Measurements from ENCODE around the gene NNT. TPM values are rescaled to one million over a fixed set of nuclear protein-coding genes. Genes with fewer than 3 reads are reported as not detected.
A peak's percentile ranks its signal among the peaks of the same experiment; 100 is the strongest.

The NNT gene
- polyA plus RNA-seq, 3 donors: 17.1 to 47.2 (median 41.2) TPM

- no peak overlapping the region for H3K9ac ChIP-seq (ENCODE audit: insufficient read depth, low read length, poor library complexity, severe bottlenecking)
- peak overlapping the region in 1 of 2 donors; percentile 9 for H3K27ac ChIP-seq (ENCODE audit: low read depth in 1 of 2, low read length in 2 of 2)
- no peaks in the 10 kb centered on the region for H4K20me1 ChIP-seq (ENCODE audit: insufficient read depth, low read length)
- intact Hi-C loops (cut with micrococcal nuclease): no loop called here
- 100% methylated on average over 1 of the region's 1 CpG for WGBS (ENCODE audit: insufficient coverage)
- no peak for TF ChIP-seq CTCF (IDR thresholded peaks at IDR 0.05)
- H3K9me3 Mint-ChIP-seq: no peaks in the 10 kb centered on the region
- H3K4me2 ChIP-seq (replicated peaks; ENCODE audit: extremely low read depth, low read length, poor library complexity, severe bottlenecking): no peak overlapping the region
- no peaks in the 10 kb centered on the region for H3K9me3 ChIP-seq (replicated peaks in 1 of 2; ENCODE audit: control insufficient read depth in 1 of 2, insufficient read depth in 1 of 2, low read length in 2 of 2)
- H3K36me3 Mint-ChIP-seq: peaks cover 55 to 76% of the 10 kb centered on the region in 2 donors
- peak overlapping the region in 2 of 7 donors; percentile 1 to 48 for H3K27ac Mint-ChIP-seq
- no peak overlapping the region for H2AFZ ChIP-seq (ENCODE audit: insufficient read depth, low read depth, low read length, poor library complexity, severe bottlenecking)
- DNase-seq: no peak
- no peaks in the 10 kb centered on the region for H3K4me1 ChIP-seq (ENCODE audit: control insufficient read depth in 1 of 2, insufficient read depth in 2 of 2, low read length in 2 of 2)
- peaks cover 7% of the 10 kb centered on the region for H3K79me2 ChIP-seq (ENCODE audit: insufficient read depth, low read length)
- no peaks in the 10 kb centered on the region for H3K4me1 Mint-ChIP-seq
- no peak overlapping the region for H3K4me3 Mint-ChIP-seq
- no peaks in the 10 kb centered on the region for H3K27me3 Mint-ChIP-seq (ENCODE audit: low read depth in 3 of 3)
- no peak overlapping the region for H3K4me3 ChIP-seq (replicated peaks in 1 of 3; ENCODE audit: low read depth in 2 of 3, low read length in 3 of 3)
- no peaks in the 10 kb centered on the region for H3K27me3 ChIP-seq (ENCODE audit: control insufficient read depth in 2 of 2, insufficient read depth in 2 of 2, low read length in 2 of 2)
- H3K36me3 ChIP-seq (replicated peaks in 1 of 2; ENCODE audit: control insufficient read depth in 1 of 2, insufficient read depth in 2 of 2, low read length in 2 of 2): peaks cover 53 to 74% of the 10 kb centered on the region in 2 donors
Measured at GRCh38 chr5:43643327-43643726, 40.3 kb downstream of the NNT start.

DNA sequence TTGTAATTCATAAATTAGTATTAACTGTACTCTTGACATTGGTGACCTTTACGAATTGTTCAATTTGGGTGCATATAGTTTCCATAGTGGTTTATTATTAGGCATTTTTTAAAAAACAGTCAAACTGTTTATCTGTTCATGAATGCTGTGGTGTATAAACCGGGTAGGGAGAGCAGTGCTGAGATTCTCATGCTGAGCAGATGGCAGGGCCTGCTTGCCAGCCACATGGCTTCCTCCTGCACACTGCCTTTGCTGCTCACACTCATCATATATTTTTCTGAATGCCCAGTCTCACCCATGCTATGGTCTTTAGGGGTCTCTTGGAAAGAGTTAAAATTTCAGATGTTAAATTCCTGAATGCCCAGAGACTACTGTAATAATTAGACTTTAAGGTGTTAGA is 40.8 kb downstream of the NNT start:
- H3K9ac ChIP-seq (ENCODE audit: insufficient read depth, low read length, poor library complexity, severe bottlenecking): no peak overlapping the region
- no CpG with 5 or more reads among the region's 2 CpGs for WGBS (ENCODE audit: insufficient coverage)
- H3K9me3 ChIP-seq (replicated peaks in 1 of 2; ENCODE audit: control insufficient read depth in 1 of 2, insufficient read depth in 1 of 2, low read length in 2 of 2): no peaks in the 10 kb centered on the region
- H3K36me3 Mint-ChIP-seq: peaks cover 60 to 80% of the 10 kb centered on the region in 2 donors
- no peaks in the 10 kb centered on the region for H3K27me3 Mint-ChIP-seq (ENCODE audit: low read depth in 3 of 3)
- H4K20me1 ChIP-seq (ENCODE audit: insufficient read depth, low read length): no peaks in the 10 kb centered on the region
- H3K4me1 ChIP-seq (ENCODE audit: control insufficient read depth in 1 of 2, insufficient read depth in 2 of 2, low read length in 2 of 2): no peaks in the 10 kb centered on the region
- peaks cover 58 to 78% of the 10 kb centered on the region in 2 donors for H3K36me3 ChIP-seq (replicated peaks in 1 of 2; ENCODE audit: control insufficient read depth in 1 of 2, insufficient read depth in 2 of 2, low read length in 2 of 2)
- no peak overlapping the region for H3K27ac Mint-ChIP-seq
- H3K4me3 Mint-ChIP-seq: no peak overlapping the region
- H3K4me3 ChIP-seq (replicated peaks in 1 of 3; ENCODE audit: low read depth in 2 of 3, low read length in 3 of 3): no peak overlapping the region
- H3K27me3 ChIP-seq (ENCODE audit: control insufficient read depth in 2 of 2, insufficient read depth in 2 of 2, low read length in 2 of 2): no peaks in the 10 kb centered on the region
- peak overlapping the region in 1 of 2 donors; percentile 9 for H3K27ac ChIP-seq (ENCODE audit: low read depth in 1 of 2, low read length in 2 of 2)
- no peak for TF ChIP-seq CTCF (IDR thresholded peaks at IDR 0.05)
- no peaks in the 10 kb centered on the region for H3K9me3 Mint-ChIP-seq
- no peaks in the 10 kb centered on the region for H3K4me1 Mint-ChIP-seq
- intact Hi-C loops (cut with micrococcal nuclease): no loop called here
- DNase-seq: no peak
- no peak overlapping the region for H3K4me2 ChIP-seq (replicated peaks; ENCODE audit: extremely low read depth, low read length, poor library complexity, severe bottlenecking)
- H2AFZ ChIP-seq (ENCODE audit: insufficient read depth, low read depth, low read length, poor library complexity, severe bottlenecking): no peak overlapping the region
- H3K79me2 ChIP-seq (ENCODE audit: insufficient read depth, low read length): peaks cover 6% of the 10 kb centered on the region
